Activated B cell treated with CpG ODN at 0.5 μM for 24 hours (primary cell): ENCODE measurements around the gene MOGAT2. TPM values are rescaled to one million over a fixed set of nuclear protein-coding genes. Genes with fewer than 3 reads are reported as not detected.
"Not testable (repeated sequence)": the region's sequence is repeated elsewhere in the genome, so short reads cannot be mapped to it uniquely, and the experiment has no call there.

Source experiments
- ATAC-seq: fragments of 200-7000 bp; cut with Tn5 transposase; one replicate; pipeline ENCODE4 v1.10.0; 2021; ENCODE audit warnings: low read depth, mild to moderate bottlenecking, moderate library complexity
- CTCF ChIA-PET: fragments of 350-600 bp; sonication (Branson Sonifier 250); formaldehyde crosslinking; loops from one replicate; lab custom pipeline; 2021; ENCODE audit warnings: antibody characterized with exemption; lab: Charles Lee
- POLR2A ChIA-PET: fragments of 350-600 bp; sonication (Branson Sonifier 250); formaldehyde crosslinking; loops from one replicate; lab custom pipeline; 2021; ENCODE audit warnings: antibody characterized with exemption; lab: Charles Lee
- DNase-seq: peaks from one replicate; pipeline ENCODE4 v3.0.0; 2022
- H3K27ac Mint-ChIP-seq: one replicate; pipeline ENCODE4 v1.8.0; 2020; ENCODE audit warnings: mixed read lengths
- H3K27me3 Mint-ChIP-seq: one replicate; pipeline ENCODE4 v1.8.0; 2021; ENCODE audit warnings: mixed read lengths
- H3K36me3 Mint-ChIP-seq: one replicate; pipeline ENCODE4 v1.8.0; 2021; ENCODE audit warnings: low read depth, mixed read lengths
- H3K4me1 Mint-ChIP-seq: one replicate; pipeline ENCODE4 v1.8.0; 2021; ENCODE audit warnings: mixed read lengths
- H3K4me3 Mint-ChIP-seq: one replicate; pipeline ENCODE4 v1.8.0; 2020; ENCODE audit warnings: mild to moderate bottlenecking, mixed read lengths
- H3K9me3 Mint-ChIP-seq: one replicate; pipeline ENCODE4 v1.8.0; 2020; ENCODE audit warnings: mixed read lengths
- intact Hi-C: fragments of 100-400 bp; cut with micrococcal nuclease; formaldehyde crosslinking; loops from one replicate; pipeline ENCODE4 v1.15.1; 2024
- total RNA-seq: library from RNA; stranded (reverse); gene quantifications from 2 replicates; pipeline ENCODE4 v1.2.3, GENCODE V29; 2022
- TF ChIP-seq, protein P1 (sequence below): fragments of 200-600 bp; IDR thresholded peaks from one replicate; pipeline ENCODE4 v1.8.0; 2022; ENCODE audit warnings: antibody characterized with exemption, mild to moderate bottlenecking

MOGAT2 gene
- total RNA-seq, 1 donor from 2014 or later = 0.22 TPM

GRCh38 chr11:75734491-75735180 lies 17.0 kb downstream of the MOGAT2 start:
- CTCF ChIA-PET = no interaction called here
- H3K9me3 Mint-ChIP-seq = no peaks in the 10 kb centered on the region

DNA sequence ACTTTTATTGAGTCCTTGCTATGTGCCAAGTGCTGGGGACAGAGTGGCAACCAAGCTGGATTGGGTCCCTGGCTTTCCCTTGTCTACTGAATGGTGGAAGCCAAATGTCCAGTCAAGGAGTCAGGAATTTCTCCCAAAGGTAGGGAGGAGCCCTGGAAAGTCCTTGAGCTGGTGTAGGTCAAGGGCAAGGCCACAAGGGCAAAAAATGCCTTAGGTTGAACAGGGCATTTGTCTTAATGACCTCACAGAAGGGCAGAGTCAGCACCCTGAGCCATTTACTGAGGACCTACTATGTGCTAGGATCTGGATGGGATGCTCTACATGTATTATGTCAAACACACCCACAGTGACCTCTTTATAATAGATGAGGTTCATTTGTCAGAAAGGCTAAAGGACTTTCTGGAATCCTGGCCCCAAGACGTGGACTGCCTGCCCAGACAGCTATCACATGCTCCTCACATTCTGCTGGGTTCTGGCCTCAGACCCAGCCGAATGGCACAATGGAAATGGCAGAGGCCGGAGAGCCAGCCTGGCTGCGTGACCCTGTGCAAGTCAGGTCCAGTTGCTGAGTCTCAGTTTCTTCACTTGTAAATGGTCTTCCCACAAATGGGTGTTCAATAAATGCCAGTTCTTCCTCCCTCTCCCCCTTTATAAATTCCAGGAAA lies 17.7 kb downstream of the MOGAT2 start:
- POLR2A ChIA-PET = no interaction called here
- DNase-seq = no peak
- TF ChIP-seq, protein P1, sequence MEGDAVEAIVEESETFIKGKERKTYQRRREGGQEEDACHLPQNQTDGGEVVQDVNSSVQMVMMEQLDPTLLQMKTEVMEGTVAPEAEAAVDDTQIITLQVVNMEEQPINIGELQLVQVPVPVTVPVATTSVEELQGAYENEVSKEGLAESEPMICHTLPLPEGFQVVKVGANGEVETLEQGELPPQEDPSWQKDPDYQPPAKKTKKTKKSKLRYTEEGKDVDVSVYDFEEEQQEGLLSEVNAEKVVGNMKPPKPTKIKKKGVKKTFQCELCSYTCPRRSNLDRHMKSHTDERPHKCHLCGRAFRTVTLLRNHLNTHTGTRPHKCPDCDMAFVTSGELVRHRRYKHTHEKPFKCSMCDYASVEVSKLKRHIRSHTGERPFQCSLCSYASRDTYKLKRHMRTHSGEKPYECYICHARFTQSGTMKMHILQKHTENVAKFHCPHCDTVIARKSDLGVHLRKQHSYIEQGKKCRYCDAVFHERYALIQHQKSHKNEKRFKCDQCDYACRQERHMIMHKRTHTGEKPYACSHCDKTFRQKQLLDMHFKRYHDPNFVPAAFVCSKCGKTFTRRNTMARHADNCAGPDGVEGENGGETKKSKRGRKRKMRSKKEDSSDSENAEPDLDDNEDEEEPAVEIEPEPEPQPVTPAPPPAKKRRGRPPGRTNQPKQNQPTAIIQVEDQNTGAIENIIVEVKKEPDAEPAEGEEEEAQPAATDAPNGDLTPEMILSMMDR = no peak
- Mint-ChIP-seq H3K4me1 (no peaks in the 10 kb centered on the region), H3K9me3 (no peaks in the 10 kb centered on the region), H3K27me3 (peaks cover 1% of the 10 kb centered on the region), H3K36me3 (no peaks in the 10 kb centered on the region), H3K4me3 (no peak overlapping the region), H3K27ac (no peak overlapping the region)
- ATAC-seq = no peak
- CTCF ChIA-PET = no interaction called here
- intact Hi-C loops = no loop called here

More at GRCh38 chr11:75734491-75735180, 17.0 kb downstream of the MOGAT2 start:
- Mint-ChIP-seq H3K36me3 (no peaks in the 10 kb centered on the region), H3K27ac (no peak overlapping the region), H3K27me3 (peaks cover under 1% of the 10 kb centered on the region), H3K4me3 (no peak overlapping the region), H3K4me1 (no peaks in the 10 kb centered on the region)
- intact Hi-C loops = no loop called here
- no peak for DNase-seq
- ATAC-seq = no peak
- POLR2A ChIA-PET = no interaction called here
- TF ChIP-seq, protein P1 = no peak

GRCh38 chr11:75737314-75737713 lies 19.7 kb downstream of the MOGAT2 start:
- Mint-ChIP-seq H3K9me3 (no peaks in the 10 kb centered on the region), H3K27me3 (peaks cover 1% of the 10 kb centered on the region), H3K4me1 (no peaks in the 10 kb centered on the region), H3K4me3 (no peak overlapping the region), H3K36me3 (no peaks in the 10 kb centered on the region), H3K27ac (no peak overlapping the region)
- CTCF ChIA-PET = no interaction called here
- ATAC-seq = no peak
- no peak for DNase-seq
- intact Hi-C loops = no loop called here
- POLR2A ChIA-PET = no interaction called here
- TF ChIP-seq, protein P1 = no peak

- ATAC-seq (no peak), DNase-seq (no peak)
- TF ChIP-seq, protein P1 = no peak
- Mint-ChIP-seq H3K36me3 (no peaks in the 10 kb centered on the region), H3K4me3 (no peak overlapping the region), H3K27me3 (peaks cover 23% of the 10 kb centered on the region), H3K9me3 (no peaks in the 10 kb centered on the region), H3K27ac (no peak overlapping the region), H3K4me1 (no peaks in the 10 kb centered on the region)
- intact Hi-C loops = no loop called here
- ChIA-PET CTCF (no interaction called here), POLR2A (no interaction called here)
Measured at GRCh38 chr11:75740681-75741080, 23.0 kb downstream of the MOGAT2 start.

GRCh38 chr11:75743159-75743558 lies 25.5 kb downstream of the MOGAT2 start:
- H3K9me3 Mint-ChIP-seq, POLR2A ChIA-PET, H3K4me3 Mint-ChIP-seq, H3K27ac Mint-ChIP-seq, H3K36me3 Mint-ChIP-seq, ATAC-seq, H3K4me1 Mint-ChIP-seq, intact Hi-C loops, DNase-seq: not testable (repeated sequence)
- CTCF ChIA-PET = interaction anchor here (1.0 kb wide), 1 partner anchor 21 kb away, joined by 4 read pairs; no protein-coding TSS in a partner anchor
- H3K27me3 Mint-ChIP-seq = peaks cover 32% of the 10 kb centered on the region
